H1 (cell line): ENCODE data around the gene IFRD1. TPM values are rescaled to one million over a fixed set of nuclear protein-coding genes. Genes with fewer than 3 reads are reported as not detected.
A peak's percentile ranks its signal among the peaks of the same experiment; 100 is the strongest.

Experiments used
- CTCF ChIA-PET: fragments of 300-600 bp; sonication (Branson Sonifier 250); formaldehyde crosslinking; loops from one replicate; lab custom pipeline; 2021; ENCODE audit not compliant: partially characterized antibody; lab: Charles Lee
- POLR2A ChIA-PET: fragments of 300-600 bp; sonication (Branson Sonifier 250); formaldehyde crosslinking; loops from one replicate; lab custom pipeline; 2021; ENCODE audit warnings: inconsistent platforms; ENCODE audit not compliant: partially characterized antibody; lab: Charles Lee
- DNase-seq, 2 experiments: peaks; one replicate each; pipeline versions ENCODE4 v3.0.0 to v3.0.0-alpha.2; 2010 to 2022; ENCODE audit warnings: low spot score in 2 of 2, low read depth in 1 of 2, mixed read lengths in 1 of 2
- FAIRE-seq: peaks from 2 replicates; lab custom pipeline; 2011; peaks lifted over from hg19 to GRCh38; lab: Jason Lieb, UNC
- H2AFZ ChIP-seq: 2 replicates; pipeline ENCODE4 v1.8.1; 2012; ENCODE audit warnings: low read length, inconsistent platforms
- H2AK5ac ChIP-seq: 2 replicates; pipeline ENCODE4 v1.6.1; 2013; ENCODE audit warnings: low read depth, low read length
- H2BK120ac ChIP-seq: replicated peaks from 2 replicates; pipeline ENCODE3; 2013; ENCODE audit warnings: low read depth, low read length, inconsistent platforms
- H2BK12ac ChIP-seq: 2 replicates; pipeline ENCODE4 v1.6.1; 2013; ENCODE audit warnings: low read depth, low read length
- H2BK15ac ChIP-seq: 2 replicates; pipeline ENCODE4 v1.6.1; 2013; ENCODE audit warnings: low read length
- H2BK20ac ChIP-seq: 2 replicates; pipeline ENCODE4 v1.6.1; 2013; ENCODE audit warnings: low read length
- H2BK5ac ChIP-seq: 2 replicates; pipeline ENCODE4 v1.6.1; 2013; ENCODE audit warnings: low read depth, low read length
- H3K14ac ChIP-seq: 2 replicates; pipeline ENCODE4 v1.6.1; 2013; ENCODE audit warnings: inconsistent platforms; ENCODE audit not compliant: insufficient read length
- H3K18ac ChIP-seq: 2 replicates; pipeline ENCODE4 v1.6.1; 2013; ENCODE audit warnings: low read length; ENCODE audit errors: extremely low read depth
- H3K23ac ChIP-seq: 2 replicates; pipeline ENCODE4 v1.6.1; 2013; ENCODE audit warnings: inconsistent platforms; ENCODE audit not compliant: insufficient read length
- H3K23me2 ChIP-seq: 2 replicates; pipeline ENCODE4 v1.6.1; 2013; ENCODE audit warnings: low read depth, low read length
- H3K27ac ChIP-seq: 2 replicates; pipeline ENCODE4 v1.6.1; 2011; ENCODE audit warnings: low read depth, low read length, inconsistent platforms
- H3K27me3 ChIP-seq, 4 experiments: replicated peaks in 1 of 4; 1 replicate in 1 of 4; 2 replicates in 3 of 4; pipeline versions ENCODE4 v1.6.1 to v1.8.1; 2011 to 2013; ENCODE audit warnings: low read length in 3 of 4, mild to moderate bottlenecking in 3 of 4, inconsistent platforms in 2 of 4, mixed read lengths in 2 of 4, moderate library complexity in 1 of 4; ENCODE audit not compliant: control insufficient read depth in 3 of 4, insufficient read depth in 3 of 4; ENCODE audit errors: extremely low read depth in 1 of 4
- H3K36me3 ChIP-seq, 4 experiments: 2 replicates each; pipeline versions ENCODE4 v1.6.1 to v1.8.1; 2011 to 2013; ENCODE audit warnings: mild to moderate bottlenecking in 4 of 4, low read length in 3 of 4, moderate library complexity in 2 of 4, control low read depth in 1 of 4, inconsistent platforms in 1 of 4; ENCODE audit not compliant: insufficient read depth in 4 of 4, control insufficient read depth in 2 of 4
- H3K4ac ChIP-seq: replicated peaks from 2 replicates; pipeline ENCODE3; 2013; ENCODE audit warnings: low read length, low read depth, mixed read lengths, inconsistent platforms; ENCODE audit not compliant: insufficient read length
- H3K4me1 ChIP-seq, 4 experiments: replicated peaks in 1 of 4; 1 replicate in 1 of 4; 2 replicates in 3 of 4; pipeline versions ENCODE4 v1.6.1 to v1.8.1; 2011 to 2013; ENCODE audit warnings: low read length in 3 of 4, inconsistent platforms in 2 of 4, mixed read lengths in 1 of 4; ENCODE audit not compliant: insufficient read depth in 4 of 4, control insufficient read depth in 3 of 4
- H3K4me2 ChIP-seq, 2 experiments: 2 replicates each; pipeline versions ENCODE4 v1.6.1 to v1.8.1; 2011 to 2013; ENCODE audit warnings: low read depth in 2 of 2, low read length in 2 of 2, control low read depth in 1 of 2, inconsistent platforms in 1 of 2, mild to moderate bottlenecking in 1 of 2; ENCODE audit not compliant: insufficient read depth in 1 of 2
- H3K4me3 ChIP-seq, 4 experiments: fragments of 200-600, 300-600 bp in 1 of 4; sonication (generic), shearing (Covaris generic), sonication (Bioruptor Twin) in 1 of 4; 2 replicates each; pipeline versions ENCODE4 v1.5.1 to v1.8.1; 2011 to 2016; ENCODE audit warnings: low read length in 4 of 4, low read depth in 3 of 4, control low read depth in 2 of 4, inconsistent platforms in 2 of 4, mild to moderate bottlenecking in 2 of 4, mixed read lengths in 1 of 4, moderate library complexity in 1 of 4; ENCODE audit not compliant: insufficient read depth in 2 of 4; ENCODE audit errors: extremely low read depth in 1 of 4
- H3K56ac ChIP-seq: replicated peaks from 2 replicates; pipeline ENCODE3; 2013; ENCODE audit warnings: low read depth, mild to moderate bottlenecking, mixed read lengths, low read length, inconsistent platforms; ENCODE audit not compliant: insufficient read length
- H3K79me1 ChIP-seq: 2 replicates; pipeline ENCODE4 v1.6.1; 2013; ENCODE audit warnings: low read depth, low read length, control low read depth
- H3K79me2 ChIP-seq, 2 experiments: 2 replicates each; pipeline versions ENCODE4 v1.6.1 to v1.8.1; 2012 to 2013; ENCODE audit warnings: low read length in 2 of 2, mild to moderate bottlenecking in 2 of 2, inconsistent platforms in 1 of 2; ENCODE audit not compliant: insufficient read depth in 2 of 2, control insufficient read depth in 1 of 2
- H3K9ac ChIP-seq, 4 experiments: replicated peaks in 1 of 4; 1 replicate in 1 of 4; 2 replicates in 3 of 4; pipeline versions ENCODE4 v1.6.1 to v1.8.1; 2011 to 2013; ENCODE audit warnings: low read depth in 3 of 4, low read length in 3 of 4, control low read depth in 2 of 4, mild to moderate bottlenecking in 2 of 4, moderate library complexity in 2 of 4, inconsistent platforms in 1 of 4; ENCODE audit errors: extremely low read depth in 1 of 4
- H3K9me3 ChIP-seq, 2 experiments: 2 replicates each; pipeline versions ENCODE4 v1.6.1 to v1.8.1; 2012 to 2013; ENCODE audit warnings: mild to moderate bottlenecking in 2 of 2, moderate library complexity in 2 of 2, control low read depth in 1 of 2, inconsistent platforms in 1 of 2, low read depth in 1 of 2, low read length in 1 of 2, mixed read lengths in 1 of 2; ENCODE audit not compliant: insufficient read depth in 2 of 2
- H4K20me1 ChIP-seq, 2 experiments: replicated peaks in 1 of 2; 2 replicates each; pipeline versions ENCODE3 to v1.8.1; 2011 to 2013; ENCODE audit warnings: inconsistent platforms in 2 of 2, low read length in 2 of 2, mild to moderate bottlenecking in 1 of 2; ENCODE audit not compliant: insufficient read depth in 2 of 2, control insufficient read depth in 1 of 2
- H4K5ac ChIP-seq: 2 replicates; pipeline ENCODE4 v1.6.1; 2013; ENCODE audit warnings: low read length, low read depth, mixed read lengths, inconsistent platforms; ENCODE audit not compliant: insufficient read length
- H4K8ac ChIP-seq: 2 replicates; pipeline ENCODE4 v1.8.0; 2013; ENCODE audit warnings: mild to moderate bottlenecking, moderate library complexity, low read length, inconsistent platforms; ENCODE audit not compliant: insufficient read depth; ENCODE audit errors: extremely low read depth
- H4K91ac ChIP-seq: replicated peaks from 2 replicates; pipeline ENCODE3; 2013; ENCODE audit warnings: low read length, mixed read lengths, inconsistent platforms; ENCODE audit not compliant: insufficient read length
- BACH1 ChIP-seq: IDR thresholded peaks from 2 replicates; pipeline ENCODE4 v1.6.1; 2012; ENCODE audit warnings: low read length, improper control_type of control experiment
- FOSL1 ChIP-seq: IDR thresholded peaks from 2 replicates; pipeline ENCODE4 v1.6.1; 2011; ENCODE audit warnings: mild to moderate bottlenecking, low read depth, low read length, moderate library complexity; ENCODE audit not compliant: insufficient read depth
- POLR2AphosphoS5 ChIP-seq: IDR thresholded peaks from 2 replicates; pipeline ENCODE4 v1.6.1; 2011; ENCODE audit warnings: low read depth, low read length
- POU5F1 ChIP-seq: IDR thresholded peaks from 2 replicates; pipeline ENCODE4 v1.6.1; 2011; ENCODE audit warnings: low read depth, mild to moderate bottlenecking, low read length, moderate library complexity
- SRF ChIP-seq: IDR thresholded peaks from 2 replicates; pipeline ENCODE4 v1.6.1; 2011; ENCODE audit warnings: mild to moderate bottlenecking, low read depth, low read length, moderate library complexity
- SUZ12 ChIP-seq: fragments of 200-600 bp; sonication (generic); IDR thresholded peaks from 2 replicates; pipeline ENCODE4 v1.6.1; 2012; ENCODE audit warnings: mild to moderate bottlenecking, inconsistent platforms, low read length, moderate library complexity, mixed read lengths
- TAF7 ChIP-seq: optimal IDR thresholded peaks from 2 replicates; pipeline ENCODE3; 2011; ENCODE audit warnings: low read depth, mild to moderate bottlenecking, inconsistent platforms, low read length, moderate library complexity, borderline replicate concordance
- ZNF274 ChIP-seq: IDR thresholded peaks from 2 replicates; pipeline ENCODE4 v1.7.0; 2012; ENCODE audit warnings: low read length, borderline replicate concordance; ENCODE audit errors: extremely low read depth
- WGBS, 2 experiments: shearing (Covaris generic) in 1 of 2; methylation state at CpG; one replicate each; pipeline versions ENCODE4 v1.1.6 to v1.1.7; 2013 to 2015; ENCODE audit warnings: low lambda C conversion rate in 2 of 2, mixed read lengths in 2 of 2, inconsistent platforms in 1 of 2, low coverage in 1 of 2, missing lambda C conversion rate in 1 of 2; ENCODE audit not compliant: insufficient replicate concordance in 2 of 2, insufficient coverage in 1 of 2, insufficient read length in 1 of 2; ENCODE audit errors: extremely low coverage in 1 of 2, missing lambda C conversion rate in 1 of 2; 5-methylcytosine and 5-hydroxymethylcytosine counted together
- polyA plus RNA-seq, 7 experiments: library from polyadenylated mRNA; depleted of rRNA in 3 of 7; stranded (reverse) in 5 of 7; unstranded in 2 of 7; fragments of >200 nt in 5 of 7; fragments of 200-250 nt in 2 of 7; gene quantifications; 1 replicate in 5 of 7; 2 replicates in 1 of 7; 4 replicates in 1 of 7; pipeline versions ENCODE4 v1.2.1 to v1.2.3, GENCODE V29; 2011 to 2013; ENCODE audit warnings: missing spikeins in 2 of 7, mixed read lengths in 2 of 7
- total RNA-seq: library from RNA; stranded (reverse); fragmentation: NEBNext Ultra II Directional; extraction: Animal tissue kit (Norgen Biotek cat#: 25700); gene quantifications from 2 replicates; pipeline ENCODE4 v1.2.1, GENCODE V29; 2021
- TF ChIP-seq, protein P1 (sequence below): IDR thresholded peaks from 2 replicates; pipeline ENCODE4 v1.6.1; 2012; ENCODE audit warnings: low read length, inconsistent platforms
- TF ChIP-seq, protein P2 (sequence below): IDR thresholded peaks from 2 replicates; pipeline ENCODE4 v1.6.1; 2011; ENCODE audit warnings: low read length, improper control_type of control experiment

The IFRD1 gene
- total and polyA plus RNA-seq, 2 of the 8 experiments (the other 6 are each of a cell fraction or from before 2014, with no cell fraction given) = 23.0 to 50.4 TPM

DNA sequence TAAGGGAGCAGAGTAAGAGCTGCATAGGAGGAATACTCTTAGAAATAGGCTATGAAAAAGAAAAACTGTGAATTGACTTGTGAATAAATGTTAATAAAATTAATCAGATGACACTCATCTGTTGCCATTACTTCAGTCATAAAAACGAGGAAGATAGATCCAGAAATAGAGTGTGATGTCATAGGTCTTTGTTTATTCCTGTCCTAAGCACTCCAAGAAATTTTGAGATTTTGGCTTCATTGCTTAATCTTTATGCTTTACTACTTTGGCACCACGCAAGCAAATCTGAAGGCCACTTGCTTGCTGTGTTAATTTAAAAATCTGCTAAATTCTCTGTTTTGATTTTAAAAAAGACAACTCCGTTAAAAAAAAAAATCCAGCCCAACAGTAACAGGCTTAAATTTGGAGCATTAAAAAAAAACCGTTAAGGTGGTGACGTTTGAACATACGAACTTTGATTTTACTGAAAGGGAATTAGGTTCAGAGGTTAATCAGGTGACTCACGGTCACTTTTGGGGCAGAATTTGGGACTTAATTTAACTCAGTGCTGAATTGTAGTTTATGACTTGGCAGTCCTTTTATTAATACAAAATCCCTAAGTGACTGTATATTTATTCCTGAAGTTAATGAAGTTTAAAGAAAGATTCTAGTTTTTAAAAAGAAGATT, 3.4 kb downstream of the IFRD1 start:
- Histone ChIP-seq H3K4me1 (peaks cover 0 to 8% (median under 1%) of the 10 kb centered on the region in 4 experiments; a peak in 2 of 7 replicates), H3K14ac (no peak overlapping the region), H3K18ac (no peak overlapping the region), H3K23me2 (peaks cover 5% of the 10 kb centered on the region; the same call in 1 of the 2 replicates), H2AFZ (no peak overlapping the region), H3K23ac (no peak overlapping the region), H2BK15ac (no peak overlapping the region), H2BK20ac (no peak overlapping the region), H4K91ac (no peak overlapping the region), H3K9me3 (no peaks in the 10 kb centered on the region), H2BK12ac (no peak overlapping the region), H3K56ac (no peak overlapping the region), H3K4me3 (peak overlapping the region in 1 of 4 experiments; percentile 98; a peak in 1 of 8 replicates), H3K79me1 (no peaks in the 10 kb centered on the region), H4K5ac (no peak overlapping the region), H3K4ac (no peak overlapping the region), H4K20me1 (peaks cover 2 to 5% of the 10 kb centered on the region in 2 experiments), H3K9ac (no peak overlapping the region), H3K27me3 (no peaks in the 10 kb centered on the region), H3K27ac (no peak overlapping the region), H3K36me3 (peaks cover 4 to 32% (median 18%) of the 10 kb centered on the region in 4 experiments), H2BK5ac (no peak overlapping the region), H4K8ac (no peak overlapping the region), H3K79me2 (peaks cover 8 to 54% of the 10 kb centered on the region in 2 experiments; a peak in 3 of 4 replicates), H2AK5ac (no peak overlapping the region), H2BK120ac (no peak overlapping the region), H3K4me2 (no peak overlapping the region)
- DNase-seq = no peak
- WGBS, 2 experiments = 91% methylated on average over 7 of the region's 7 CpGs; no CpG with 5 or more reads in 1 of the 2 experiments
- no peak for FAIRE-seq
- ChIA-PET CTCF (interaction anchor here (1.4 to 2.7 kb wide), 3 partner anchors 9 to 34 kb away, joined by 4 to 16 read pairs (median 8); no protein-coding TSS in a partner anchor), POLR2A (no interaction called here)
- TF ChIP-seq SRF = no peak
- no peak for TF ChIP-seq FOSL1
- no peak for TF ChIP-seq TAF7
- no peak for TF ChIP-seq ZNF274
- TF ChIP-seq BACH1 = no peak
- TF ChIP-seq, protein P1, sequence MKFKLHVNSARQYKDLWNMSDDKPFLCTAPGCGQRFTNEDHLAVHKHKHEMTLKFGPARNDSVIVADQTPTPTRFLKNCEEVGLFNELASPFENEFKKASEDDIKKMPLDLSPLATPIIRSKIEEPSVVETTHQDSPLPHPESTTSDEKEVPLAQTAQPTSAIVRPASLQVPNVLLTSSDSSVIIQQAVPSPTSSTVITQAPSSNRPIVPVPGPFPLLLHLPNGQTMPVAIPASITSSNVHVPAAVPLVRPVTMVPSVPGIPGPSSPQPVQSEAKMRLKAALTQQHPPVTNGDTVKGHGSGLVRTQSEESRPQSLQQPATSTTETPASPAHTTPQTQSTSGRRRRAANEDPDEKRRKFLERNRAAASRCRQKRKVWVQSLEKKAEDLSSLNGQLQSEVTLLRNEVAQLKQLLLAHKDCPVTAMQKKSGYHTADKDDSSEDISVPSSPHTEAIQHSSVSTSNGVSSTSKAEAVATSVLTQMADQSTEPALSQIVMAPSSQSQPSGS = no peak
- TF ChIP-seq POU5F1 = no peak
- no peak for TF ChIP-seq POLR2AphosphoS5
- TF ChIP-seq SUZ12 = no peak
- TF ChIP-seq, protein P2, sequence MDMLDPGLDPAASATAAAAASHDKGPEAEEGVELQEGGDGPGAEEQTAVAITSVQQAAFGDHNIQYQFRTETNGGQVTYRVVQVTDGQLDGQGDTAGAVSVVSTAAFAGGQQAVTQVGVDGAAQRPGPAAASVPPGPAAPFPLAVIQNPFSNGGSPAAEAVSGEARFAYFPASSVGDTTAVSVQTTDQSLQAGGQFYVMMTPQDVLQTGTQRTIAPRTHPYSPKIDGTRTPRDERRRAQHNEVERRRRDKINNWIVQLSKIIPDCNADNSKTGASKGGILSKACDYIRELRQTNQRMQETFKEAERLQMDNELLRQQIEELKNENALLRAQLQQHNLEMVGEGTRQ = no peak
